HG03097 (cell line): ENCODE results near the gene BRD3OS.

ENCODE experiments used
- ATAC-seq: cut with Tn5 transposase; IDR thresholded peaks from one replicate; pipeline ENCODE4 v1.9.1; 2021; ENCODE audit not compliant: unreplicated experiment, low FRiP score

The BRD3OS gene

GRCh38 chr9:134076644-134077043 lies 51.4 kb downstream of the BRD3OS start:
- ATAC-seq = no peak
